Caco-2 (cell line): Measurements from ENCODE around the gene CRADD. TPM values are rescaled to one million over a fixed set of nuclear protein-coding genes. Genes with fewer than 3 reads are reported as not detected.

ENCODE experiments used
- BruUV-seq: library from RNA; stranded (reverse); fragments of 400-500 nt; replicated peaks from 2 replicates; lab custom pipeline; 2021; lab: Mats Ljungman, UMichigan
- CTCF ChIA-PET: fragments of 300-600 bp; sonication (Branson Sonifier 250); formaldehyde crosslinking; loops from one replicate; lab custom pipeline; 2022; ENCODE audit warnings: antibody characterized with exemption; lab: Charles Lee
- POLR2A ChIA-PET: fragments of 300-600 bp; sonication (Branson Sonifier 250); formaldehyde crosslinking; loops from one replicate; lab custom pipeline; 2022; ENCODE audit warnings: antibody characterized with exemption; lab: Charles Lee
- DNase-seq, 2 experiments: peaks; one replicate each; pipeline versions ENCODE4 v3.0.0 to v3.0.0-alpha.2; 2020 to 2022
- H3K27me3 ChIP-seq: replicated peaks from 2 replicates; pipeline ENCODE4 v1.6.0; 2011; ENCODE audit warnings: low read length; ENCODE audit not compliant: control insufficient read depth, insufficient read depth
- H3K36me3 ChIP-seq: 2 replicates; pipeline ENCODE4 v1.5.1; 2011; ENCODE audit warnings: low read length; ENCODE audit not compliant: control insufficient read depth, insufficient read depth
- H3K4me1 ChIP-seq: fragments of 250-450 bp; sonication (Bioruptor Pico); 2 replicates; pipeline ENCODE4 v1.5.1; 2020; ENCODE audit warnings: mild to moderate bottlenecking
- H3K4me3 ChIP-seq: 2 replicates; pipeline ENCODE4 v1.5.1; 2011; ENCODE audit warnings: low read depth, mild to moderate bottlenecking, control low read depth, low read length
- H3K9me3 ChIP-seq: fragments of 250-450 bp; sonication (Bioruptor Pico); 2 replicates; pipeline ENCODE4 v1.5.1; 2020; ENCODE audit warnings: mild to moderate bottlenecking, moderate library complexity
- H3K27ac Mint-ChIP-seq: one replicate; pipeline ENCODE4 v1.8.0; 2022; ENCODE audit warnings: mixed read lengths; ENCODE audit not compliant: unreplicated experiment
- H3K27me3 Mint-ChIP-seq: one replicate; pipeline ENCODE4 v1.8.0; 2022; ENCODE audit warnings: mixed read lengths; ENCODE audit not compliant: insufficient read depth, unreplicated experiment
- H3K36me3 Mint-ChIP-seq: one replicate; pipeline ENCODE4 v1.8.0; 2022; ENCODE audit warnings: mild to moderate bottlenecking, mixed read lengths; ENCODE audit not compliant: insufficient read depth, unreplicated experiment
- H3K4me1 Mint-ChIP-seq: one replicate; pipeline ENCODE4 v1.8.0; 2022; ENCODE audit warnings: low read depth, mixed read lengths; ENCODE audit not compliant: unreplicated experiment
- H3K4me3 Mint-ChIP-seq: one replicate; pipeline ENCODE4 v1.8.0; 2022; ENCODE audit warnings: mild to moderate bottlenecking, moderate library complexity, mixed read lengths; ENCODE audit not compliant: unreplicated experiment
- H3K9me3 Mint-ChIP-seq: one replicate; pipeline ENCODE4 v1.8.0; 2022; ENCODE audit warnings: mixed read lengths; ENCODE audit not compliant: unreplicated experiment
- CTCF ChIP-seq, 2 experiments: fragments of 200-600 bp in 1 of 2; IDR thresholded peaks; 1 replicate in 1 of 2; 2 replicates in 1 of 2; pipeline versions ENCODE4 v1.5.1 to v1.8.0; 2011 to 2022; ENCODE audit warnings: antibody characterized with exemption in 1 of 2, control low read depth in 1 of 2, inconsistent platforms in 1 of 2, low read depth in 1 of 2, low read length in 1 of 2, mild to moderate bottlenecking in 1 of 2, moderate library complexity in 1 of 2; ENCODE audit not compliant: insufficient read depth in 1 of 2, severe bottlenecking in 1 of 2, unreplicated experiment in 1 of 2
- intact Hi-C: fragments of 100-400 bp; cut with micrococcal nuclease; formaldehyde crosslinking; loops from one replicate; pipeline ENCODE4 v1.10.0; 2022; ENCODE audit not compliant: unreplicated experiment
- total RNA-seq: library from RNA; stranded (reverse); gene quantifications from 2 replicates; pipeline ENCODE4 v1.2.3, GENCODE V29; 2022

Gene CRADD
- total RNA-seq, 1 experiment from 2014 or later: 29.2 TPM

DNA sequence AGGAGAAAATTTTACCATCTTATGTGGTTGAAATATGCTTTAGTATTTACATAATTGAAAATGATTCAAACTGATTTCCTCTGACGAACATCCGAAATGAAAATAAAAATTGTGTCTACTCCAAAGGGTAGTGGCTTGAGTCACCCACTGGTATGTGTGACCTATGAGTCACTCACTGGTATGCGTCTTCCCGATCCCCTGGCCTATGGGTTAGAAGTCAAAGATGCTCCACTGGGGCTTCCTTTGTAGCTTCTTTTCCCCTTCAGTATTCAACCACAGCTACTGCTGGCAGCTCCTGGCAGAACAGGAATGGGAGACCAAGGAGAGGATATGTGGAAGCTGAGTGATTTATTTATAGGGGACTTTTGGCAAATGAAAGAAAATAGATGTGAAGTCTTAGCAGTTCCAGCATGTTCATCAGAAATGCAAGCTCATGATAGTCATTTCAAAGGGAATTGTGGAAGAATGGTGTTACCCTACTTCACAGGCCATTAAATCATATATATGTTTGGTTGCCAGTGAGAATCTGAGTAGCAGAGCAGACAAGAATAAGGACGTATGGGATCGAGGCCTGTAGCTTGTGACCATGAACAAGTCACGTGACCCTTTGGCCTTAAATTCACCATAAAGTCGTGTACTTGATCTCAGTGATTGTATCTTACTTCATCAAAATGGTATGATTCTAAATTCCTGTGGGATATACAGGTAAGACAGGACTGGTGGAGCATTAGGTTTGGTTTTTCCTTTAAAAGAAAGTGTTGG lies 108.3 kb downstream of the CRADD start:
- H3K9me3 Mint-ChIP-seq: no peaks in the 10 kb centered on the region
- H3K27ac Mint-ChIP-seq: peak overlapping the region; percentile 78
- H3K27me3 Mint-ChIP-seq: no peaks in the 10 kb centered on the region
- peaks cover 24% of the 10 kb centered on the region for H3K4me1 Mint-ChIP-seq
- H3K4me1 ChIP-seq: peaks cover 34% of the 10 kb centered on the region
- intact Hi-C loops: no loop called here
- no peaks in the 10 kb centered on the region for H3K36me3 ChIP-seq
- H3K27me3 ChIP-seq: no peaks in the 10 kb centered on the region
- peak; percentile 58 to 73 for DNase-seq
- CTCF ChIA-PET: interaction anchor here (0.6 to 1.4 kb wide), 3 partner anchors 18 to 317 kb away, joined by 3 to 9 read pairs (median 4); no protein-coding TSS in a partner anchor
- TF ChIP-seq CTCF (IDR thresholded peaks at IDR 0.05; ENCODE audit: insufficient read depth in 1 of 2, low read depth in 1 of 2, low read length in 1 of 2, severe bottlenecking in 1 of 2, unreplicated experiment in 1 of 2): no peak
- peak overlapping the region; percentile 44 for H3K4me3 Mint-ChIP-seq
- no peak overlapping the region for H3K4me3 ChIP-seq
- POLR2A ChIA-PET: interaction anchor here (0.7 kb wide), 1 partner anchor 19 kb away, joined by 4 read pairs; no protein-coding TSS in a partner anchor
- peaks cover 7% of the 10 kb centered on the region for H3K36me3 Mint-ChIP-seq
- BruUV-seq: TSS peak; percentile 53
- no peaks in the 10 kb centered on the region for H3K9me3 ChIP-seq

- H3K9me3 Mint-ChIP-seq: no peaks in the 10 kb centered on the region
- POLR2A ChIA-PET: no interaction called here
- no peak overlapping the region for H3K4me3 Mint-ChIP-seq
- BruUV-seq: no TSS peak
- Histone ChIP-seq H3K4me3 (no peak overlapping the region), H3K36me3 (no peaks in the 10 kb centered on the region), H3K9me3 (no peaks in the 10 kb centered on the region), H3K4me1 (peaks cover 34% of the 10 kb centered on the region), H3K27me3 (no peaks in the 10 kb centered on the region)
- no peak for TF ChIP-seq CTCF (IDR thresholded peaks at IDR 0.05; ENCODE audit: insufficient read depth in 1 of 2, low read depth in 1 of 2, low read length in 1 of 2, severe bottlenecking in 1 of 2, unreplicated experiment in 1 of 2)
- intact Hi-C loops: no loop called here
- CTCF ChIA-PET: interaction anchor here (1.4 kb wide), 1 partner anchor 20 kb away, joined by 3 read pairs; no protein-coding TSS in a partner anchor
- no peak for DNase-seq
- H3K27ac Mint-ChIP-seq: no peak overlapping the region
- H3K27me3 Mint-ChIP-seq: no peaks in the 10 kb centered on the region
- H3K36me3 Mint-ChIP-seq: peaks cover 7% of the 10 kb centered on the region
- H3K4me1 Mint-ChIP-seq: peaks cover 24% of the 10 kb centered on the region
Observed at GRCh38 chr12:93786656-93787397, 109.7 kb downstream of the CRADD start.

DNA sequence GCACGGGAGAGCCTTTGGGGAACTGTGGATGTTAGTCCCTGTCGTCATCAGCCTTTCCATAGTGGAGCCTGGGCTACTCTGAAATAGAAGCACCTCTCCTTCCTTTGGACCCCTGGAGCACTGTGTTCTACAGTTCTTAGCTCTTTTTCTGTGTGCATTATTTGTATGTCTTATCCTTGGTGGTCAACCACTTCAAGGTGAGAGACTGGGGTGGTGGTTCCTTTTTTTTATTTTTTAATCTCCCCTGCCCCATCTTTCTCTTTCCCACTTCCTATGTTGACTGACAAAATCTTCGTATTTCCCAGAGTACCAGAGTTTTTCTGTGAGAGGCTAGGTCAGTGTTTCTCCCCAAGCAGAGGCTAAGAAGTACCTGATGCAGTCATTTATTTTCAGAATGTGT lies 111.7 kb downstream of the CRADD start:
- Histone ChIP-seq H3K4me1 (peaks cover 31% of the 10 kb centered on the region), H3K27me3 (no peaks in the 10 kb centered on the region), H3K9me3 (no peaks in the 10 kb centered on the region), H3K36me3 (no peaks in the 10 kb centered on the region), H3K4me3 (no peak overlapping the region)
- ChIA-PET CTCF (no interaction called here), POLR2A (no interaction called here)
- intact Hi-C loops: no loop called here
- Mint-ChIP-seq H3K27ac (no peak overlapping the region), H3K27me3 (no peaks in the 10 kb centered on the region), H3K36me3 (peaks cover 7% of the 10 kb centered on the region), H3K9me3 (no peaks in the 10 kb centered on the region), H3K4me1 (peaks cover 24% of the 10 kb centered on the region), H3K4me3 (no peak overlapping the region)
- no peak for TF ChIP-seq CTCF (IDR thresholded peaks at IDR 0.05; ENCODE audit: insufficient read depth in 1 of 2, low read depth in 1 of 2, low read length in 1 of 2, severe bottlenecking in 1 of 2, unreplicated experiment in 1 of 2)
- no peak for DNase-seq
- no TSS peak for BruUV-seq
